ENCODE data around the gene PTGER3. TPM values are rescaled to one million over a fixed set of nuclear protein-coding genes. Genes with fewer than 3 reads are reported as not detected.

Gene PTGER3
- 1 to 10 TPM in 7 of 10 donors, under 1 TPM in 3; 0.69 to 4.4 (median 1.8) TPM for polyA plus RNA-seq (ENCODE audit: insufficient read length in 10 of 10)
- long read RNA-seq, donor 1, partial matches to known transcripts = 0 of 1 reads
- long read RNA-seq, donor 1, other reads (novel, unspliced or antisense) = 0 of 1 reads
- long read RNA-seq, donor 2 = 0 reads
- long read RNA-seq, donor 3 = 0 reads
- long read RNA-seq, donor 4, full-length matches to known transcripts = 1 of 1 reads
- long read RNA-seq, donor 4, partial matches to known transcripts = 0 of 1 reads
- long read RNA-seq, donor 4, other reads (novel, unspliced or antisense) = 0 of 1 reads
- long read RNA-seq, donor 5 = 0 reads
- long read RNA-seq, donor 6, partial matches to known transcripts = 0 of 2 reads
- long read RNA-seq, donor 6, other reads (novel, unspliced or antisense) = 0 of 2 reads
- long read RNA-seq, donor 7 = 0 reads
- long read RNA-seq, donor 8, full-length matches to known transcripts = 3 of 3 reads
- long read RNA-seq, donor 8, partial matches to known transcripts = 0 of 3 reads
- long read RNA-seq, donor 8, other reads (novel, unspliced or antisense) = 0 of 3 reads
- long read RNA-seq, donor 9 = 0 reads

GRCh38 chr1:71047635-71048607 is at the start of gene PTGER3:
PTGER3 (minus strand) TSS chr1:71047816; CDS start chr1:71047577, 239 bp downstream.
- DNase-seq = peak; percentile 8 to 66 (median 29)

GRCh38 chr1:71094913-71095312 is 47.3 kb upstream of the PTGER3 start:
- no peak for DNase-seq

- peak in 2 of 3 donors; percentile 22 to 34 for DNase-seq
Measured at GRCh38 chr1:71093938-71094337, 46.3 kb upstream of the PTGER3 start.

GRCh38 chr1:71089536-71090270 is 42.1 kb upstream of the PTGER3 start:
- DNase-seq = peak in 1 of 3 donors; percentile 36

GRCh38 chr1:71088645-71089287 is 41.1 kb upstream of the PTGER3 start:
- no peak for DNase-seq

GRCh38 chr1:71087713-71088112 is 40.1 kb upstream of the PTGER3 start:
- DNase-seq = no peak

GRCh38 chr1:71087060-71087459 is 39.4 kb upstream of the PTGER3 start:
- no peak for DNase-seq

GRCh38 chr1:71086331-71086730 is 38.7 kb upstream of the PTGER3 start:
- DNase-seq = peak in 1 of 3 donors; percentile 50

- no peak for DNase-seq
Measured at GRCh38 chr1:71083271-71083670, 35.7 kb upstream of the PTGER3 start.

- DNase-seq = no peak
Measured at GRCh38 chr1:71081697-71082080, 34.1 kb upstream of the PTGER3 start.

- peak; percentile 94 to 97 (median 95) for DNase-seq
Measured at GRCh38 chr1:71080739-71081696, 33.4 kb upstream of the PTGER3 start, which contains the start of gene ZRANB2. ZRANB2 (minus strand) TSS chr1:71081035; CDS start chr1:71080995, 40 bp downstream.

GRCh38 chr1:71080230-71080738 is 32.7 kb upstream of the PTGER3 start:
- DNase-seq = peak in 2 of 3 donors; percentile 34 to 61

- DNase-seq = no peak
Measured at GRCh38 chr1:71074681-71075080, 27.1 kb upstream of the PTGER3 start.

- no peak for DNase-seq
Measured at GRCh38 chr1:71072273-71072672, 24.7 kb upstream of the PTGER3 start.

GRCh38 chr1:71071720-71072119 is 24.1 kb upstream of the PTGER3 start:
- DNase-seq = no peak

- DNase-seq = no peak
Measured at GRCh38 chr1:71068325-71069240, 21.0 kb upstream of the PTGER3 start.

GRCh38 chr1:71054791-71055190 is 7.2 kb upstream of the PTGER3 start:
- DNase-seq = no peak

- no peak for DNase-seq
Measured at GRCh38 chr1:71054281-71054731, 6.7 kb upstream of the PTGER3 start.

Data from muscle of back (tissue), 13 donors.